HG03575 (cell line): ENCODE results near the gene RNMT.
A peak's percentile ranks its signal among the peaks of the same experiment; 100 is the strongest.
"Not testable (repeated sequence)": the region's sequence is repeated elsewhere in the genome, so short reads cannot be mapped to it uniquely, and the experiment has no call there.

Experiments
- ATAC-seq: cut with Tn5 transposase; IDR thresholded peaks from one replicate; pipeline ENCODE4 v1.9.1; 2021; ENCODE audit not compliant: unreplicated experiment, insufficient number of reproducible peaks, low FRiP score; ENCODE audit errors: extremely low read depth

Gene RNMT

DNA sequence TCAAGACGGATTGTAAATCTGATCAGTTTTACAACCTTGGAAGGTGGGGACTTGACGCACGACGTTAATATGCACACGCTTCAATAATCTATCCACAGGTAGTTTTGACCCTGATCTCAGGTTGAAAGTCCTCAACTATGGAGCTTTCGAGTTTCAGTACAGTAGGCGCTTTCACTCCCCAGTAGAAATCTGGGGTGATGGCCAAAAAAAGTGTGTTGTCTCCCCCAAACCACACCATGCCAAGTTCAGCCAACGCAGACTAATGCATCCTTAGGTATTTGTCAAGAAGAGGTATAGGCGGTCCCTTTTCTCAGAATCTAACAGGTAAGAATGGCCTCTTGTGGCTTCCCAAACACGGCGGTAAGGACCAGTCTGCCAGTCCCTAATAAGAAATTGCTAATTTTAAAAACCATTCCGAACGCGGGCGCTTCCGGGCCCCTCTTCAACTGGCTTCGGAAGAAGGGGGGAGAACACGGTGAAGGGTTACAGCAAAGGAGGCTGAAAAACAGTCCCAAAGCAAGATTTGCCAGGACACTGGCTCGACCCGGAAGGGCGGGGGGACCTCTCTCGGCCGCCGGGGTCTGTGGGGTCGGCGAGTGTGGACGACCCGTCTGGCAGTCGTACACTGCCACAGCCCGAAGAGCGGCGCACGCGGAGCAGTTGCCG lies 774 bp upstream of the RNMT start:
- ATAC-seq: no peak

DNA sequence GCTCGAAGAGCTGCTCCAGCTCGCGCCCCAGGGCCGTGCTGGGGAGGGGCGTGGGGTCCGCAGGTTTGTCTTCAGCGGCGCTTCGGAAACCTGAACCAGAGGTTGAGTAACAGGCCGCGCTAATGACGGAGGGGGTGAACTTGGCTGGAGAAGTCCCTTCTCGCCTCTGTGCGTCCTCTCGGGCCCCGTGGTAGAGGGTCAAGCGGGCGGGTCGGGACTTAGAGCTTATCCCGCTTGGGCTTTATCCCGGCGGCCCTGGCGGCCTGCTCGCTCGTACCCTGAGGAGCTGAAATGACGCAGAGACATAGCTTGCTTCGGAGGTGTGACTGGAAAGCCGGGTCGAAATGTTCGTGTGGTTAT lies 479 bp downstream of the RNMT start:
- peak; percentile 1 for ATAC-seq

DNA sequence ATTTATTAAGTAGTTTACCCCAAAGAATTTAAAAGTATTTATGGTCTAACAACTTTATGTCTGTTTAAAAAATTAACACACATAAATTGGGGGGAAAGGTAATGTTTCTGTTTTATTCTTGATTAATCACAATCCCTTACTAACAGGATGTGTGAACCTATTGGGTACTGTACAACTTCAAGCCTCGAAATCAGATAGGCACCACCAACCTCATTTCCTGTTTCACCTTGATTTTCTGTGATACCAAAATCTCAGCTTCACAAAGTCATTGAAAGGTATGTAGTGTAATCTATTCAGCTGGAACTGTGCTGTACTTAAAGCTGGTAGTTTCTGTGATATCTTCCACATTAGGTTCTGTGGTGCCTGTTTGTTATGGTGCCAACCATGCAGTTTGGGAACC lies 4.0 kb downstream of the RNMT start:
- no peak for ATAC-seq

DNA sequence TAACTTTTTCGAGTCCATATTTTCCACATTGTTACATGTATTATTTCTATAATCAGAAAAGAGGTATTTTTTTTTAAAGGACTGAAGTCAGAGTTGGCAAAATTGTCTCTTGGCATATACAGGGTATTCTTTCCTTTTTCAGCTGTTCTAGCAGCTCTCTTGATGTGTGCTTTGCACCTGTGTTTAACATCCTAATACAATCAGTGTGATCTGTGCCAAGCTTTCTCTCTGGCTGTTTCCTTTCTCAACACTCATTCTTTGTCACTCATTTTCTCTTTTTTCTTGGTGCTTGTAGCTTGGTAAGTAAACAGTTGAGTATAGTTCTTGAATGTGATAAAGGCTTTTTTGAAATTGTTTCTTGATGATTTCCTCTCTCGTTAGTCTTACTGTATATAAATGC lies 9.2 kb downstream of the RNMT start:
- ATAC-seq: no peak

DNA sequence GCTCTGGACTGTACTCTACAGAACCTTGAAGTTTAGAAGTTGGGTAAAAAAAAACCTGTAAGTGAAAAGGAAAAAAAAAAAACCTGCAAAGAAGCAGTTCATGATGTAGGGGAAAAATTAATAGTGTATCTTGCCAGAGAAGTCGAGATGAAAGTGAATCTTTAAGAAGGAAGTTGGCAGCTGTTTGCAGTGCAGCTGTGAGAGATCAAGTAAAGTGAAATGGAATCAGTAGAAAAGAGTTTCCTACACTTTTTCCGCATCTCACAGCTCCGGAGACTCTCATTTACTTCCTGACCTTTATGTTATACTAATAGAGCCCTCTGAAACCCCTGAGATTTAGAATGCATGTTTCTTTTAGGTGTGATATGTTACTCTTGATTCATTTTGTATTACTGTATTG lies 19.2 kb downstream of the RNMT start:
- ATAC-seq: no peak

DNA sequence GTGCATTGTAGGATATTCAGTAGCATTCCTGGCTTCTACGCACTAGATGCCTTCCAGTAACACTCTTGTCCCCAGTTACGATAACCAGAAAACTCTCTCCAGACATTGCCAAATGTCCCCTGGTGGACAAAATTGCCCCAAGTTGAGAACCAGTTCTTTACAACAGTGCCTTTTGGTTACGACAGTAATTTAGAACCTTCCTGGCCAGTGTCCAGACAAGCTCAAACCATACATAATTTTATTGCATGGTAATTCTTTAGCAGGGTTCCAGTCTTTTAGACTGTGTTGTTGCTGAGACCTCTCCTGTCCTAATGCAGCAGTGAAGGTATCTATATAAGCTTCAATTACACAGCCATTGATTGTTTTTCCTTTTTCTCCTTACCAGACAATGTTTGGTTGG lies 20.2 kb downstream of the RNMT start:
- ATAC-seq: no peak

DNA sequence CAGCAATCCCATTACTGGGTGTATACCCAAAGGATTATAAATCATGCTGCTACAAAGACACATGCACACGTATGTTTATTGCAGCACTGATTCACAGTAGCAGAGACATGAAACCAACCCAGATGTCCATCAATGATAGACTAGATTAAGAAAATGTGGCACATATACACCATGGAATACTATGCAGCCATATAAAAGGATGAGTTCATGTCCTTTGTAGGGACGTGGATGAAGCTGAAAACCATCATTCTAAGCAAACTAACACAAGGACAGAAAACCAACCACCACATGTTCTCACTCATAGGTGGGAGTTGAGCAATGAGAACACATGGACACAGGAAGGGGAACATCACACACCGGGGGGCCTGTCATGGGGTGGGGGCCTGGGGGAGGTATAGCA lies 25.1 kb downstream of the RNMT start:
- ATAC-seq: not testable (repeated sequence)

DNA sequence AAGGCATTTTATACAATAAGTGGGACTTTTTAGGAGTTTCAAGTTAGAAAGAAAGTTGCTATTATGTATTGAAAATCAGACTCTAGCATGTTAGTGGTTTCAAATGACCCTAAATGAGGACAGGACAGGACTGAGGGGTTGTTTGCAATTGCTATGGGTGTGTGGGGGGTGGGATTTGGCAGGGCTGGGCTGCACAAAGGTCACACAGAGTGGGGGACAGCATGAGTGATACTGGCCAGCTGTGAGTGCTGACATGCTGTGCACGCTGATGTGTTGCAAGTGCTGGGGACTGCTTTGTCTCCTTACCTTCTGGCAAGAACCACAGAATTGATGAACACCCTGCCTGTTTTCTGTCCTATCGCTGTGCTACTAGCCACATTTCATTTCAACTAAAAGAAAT lies 29.8 kb downstream of the RNMT start:
- ATAC-seq: no peak

DNA sequence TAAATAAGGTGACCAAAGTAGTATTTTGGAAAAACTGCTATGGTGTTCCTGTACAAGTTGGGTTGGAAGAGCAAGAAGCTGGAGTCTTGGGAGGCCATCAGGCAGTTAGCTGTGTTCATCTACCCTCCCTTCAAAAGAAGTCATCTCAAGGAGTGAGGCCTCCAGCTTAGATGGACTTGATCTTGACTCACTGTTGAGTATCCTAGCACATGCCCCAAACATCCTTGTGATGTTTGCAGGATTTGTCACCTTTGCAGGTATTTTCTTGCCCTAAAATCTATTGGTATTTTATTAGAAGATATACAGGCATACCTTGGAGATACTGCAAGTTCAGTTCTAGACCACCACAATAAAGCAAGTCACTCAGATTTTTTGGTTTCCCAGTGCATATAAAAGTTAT lies 30.2 kb downstream of the RNMT start:
- ATAC-seq: no peak

DNA sequence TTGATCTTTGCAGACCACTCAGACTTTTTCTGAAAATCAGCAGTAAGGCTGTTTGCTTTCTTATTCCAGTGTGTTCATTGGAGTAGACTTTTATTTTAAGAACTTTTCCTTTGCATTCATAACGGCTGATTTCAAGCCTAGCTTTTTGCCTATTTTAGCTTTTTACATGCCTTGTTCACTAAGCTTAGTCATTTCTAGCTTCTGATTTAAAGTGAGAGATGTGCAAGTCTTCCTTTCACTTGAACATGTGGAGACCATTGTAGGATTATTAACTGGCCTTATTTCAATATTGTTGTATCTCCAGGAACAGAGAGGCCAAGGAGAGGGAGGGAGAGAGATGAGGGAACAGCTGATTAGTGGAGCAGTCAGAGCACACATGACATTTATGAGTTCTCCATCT lies 32.1 kb downstream of the RNMT start:
- no peak for ATAC-seq

DNA sequence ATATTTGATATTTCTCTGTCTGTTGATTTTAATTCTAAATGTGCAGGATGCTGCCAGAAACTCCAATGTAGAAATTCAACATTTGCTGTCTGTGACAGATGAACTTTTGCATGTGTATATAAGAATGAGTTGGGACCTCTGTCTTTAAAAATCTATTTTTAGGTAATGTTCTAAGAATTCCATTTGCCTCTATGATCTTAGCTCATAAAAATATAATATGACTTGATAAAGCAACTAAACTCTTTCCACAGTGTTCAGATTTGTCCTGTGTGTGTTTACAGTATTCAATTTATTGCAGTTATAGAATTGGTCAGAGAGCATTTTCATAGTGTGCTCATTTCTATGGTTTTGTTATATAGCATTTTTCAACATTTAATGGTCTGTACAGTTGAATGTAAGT lies 33.6 kb downstream of the RNMT start:
- ATAC-seq: no peak

DNA sequence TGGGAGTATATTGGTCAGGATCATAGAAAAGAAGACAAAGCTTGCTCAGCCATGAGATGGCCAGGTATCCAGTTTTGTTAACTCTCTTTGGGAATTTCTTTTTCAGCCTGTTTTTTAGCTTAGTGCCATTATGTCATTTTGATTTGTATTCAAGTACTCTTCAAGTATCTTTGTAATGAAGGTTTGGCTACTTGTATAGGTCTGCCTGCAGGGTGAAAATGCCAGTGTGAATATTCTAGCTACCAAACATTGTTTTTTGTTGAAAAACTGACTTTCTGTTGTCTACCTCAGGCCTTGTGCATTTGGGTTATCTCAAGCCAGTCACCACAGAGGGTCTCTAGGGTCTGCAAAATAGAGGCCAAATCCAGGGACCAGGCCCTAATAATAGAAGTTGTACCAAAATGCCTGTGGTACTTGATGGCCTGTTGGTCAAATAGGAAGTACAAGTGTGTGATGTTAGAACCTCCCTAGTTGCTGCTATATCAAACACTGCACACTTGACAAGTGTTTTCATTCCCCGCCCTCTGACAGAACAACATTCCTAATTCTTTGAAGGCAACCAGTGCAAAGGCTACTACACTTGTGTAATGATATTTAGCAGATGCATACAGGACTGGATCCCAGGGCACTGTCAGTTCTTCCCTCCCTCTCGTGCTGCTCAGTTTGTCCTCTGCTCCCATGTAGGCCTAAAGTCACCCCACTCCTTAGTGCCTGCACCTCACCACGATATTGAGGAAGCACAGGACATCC lies 36.4 kb downstream of the RNMT start:
- ATAC-seq: no peak

DNA sequence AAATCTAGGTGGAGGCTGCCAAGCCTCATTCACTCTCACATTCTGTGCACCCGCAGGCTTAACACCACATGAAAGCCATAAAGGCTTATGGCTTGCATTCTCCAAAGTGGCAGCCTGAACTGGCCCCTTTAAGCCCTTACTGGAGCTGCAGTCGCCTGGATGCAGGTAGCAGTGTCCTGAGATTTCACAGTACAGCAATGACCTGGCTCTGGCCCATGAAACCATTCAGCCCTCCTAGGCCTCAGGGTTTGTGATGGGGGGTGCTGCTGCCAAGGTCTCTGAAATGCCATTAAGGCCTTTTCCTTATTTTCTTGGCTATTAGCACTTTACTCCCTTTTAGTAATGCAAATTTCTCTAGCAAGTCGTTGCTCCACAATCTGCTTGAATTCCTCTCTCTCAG lies 48.6 kb downstream of the RNMT start:
- no peak for ATAC-seq

DNA sequence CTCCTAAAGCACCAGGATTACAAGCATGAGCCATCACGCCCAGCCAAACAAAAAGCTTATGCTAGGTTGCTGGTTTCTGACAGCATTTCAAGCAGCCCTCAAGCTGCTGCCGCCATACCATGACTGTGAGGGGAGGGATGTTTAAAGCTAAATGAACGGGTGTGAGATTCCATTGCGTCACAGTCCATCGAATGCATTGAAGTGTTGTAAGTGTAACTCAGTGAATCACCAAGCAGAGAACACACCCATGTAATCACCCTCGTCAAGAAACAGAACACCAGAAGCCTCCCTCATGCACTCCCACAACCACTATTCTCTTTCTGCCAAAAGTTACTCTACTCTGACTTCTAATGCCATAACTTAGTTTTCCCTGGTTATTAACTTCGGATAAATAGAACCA lies 64.7 kb downstream of the RNMT start:
- no peak for ATAC-seq

DNA sequence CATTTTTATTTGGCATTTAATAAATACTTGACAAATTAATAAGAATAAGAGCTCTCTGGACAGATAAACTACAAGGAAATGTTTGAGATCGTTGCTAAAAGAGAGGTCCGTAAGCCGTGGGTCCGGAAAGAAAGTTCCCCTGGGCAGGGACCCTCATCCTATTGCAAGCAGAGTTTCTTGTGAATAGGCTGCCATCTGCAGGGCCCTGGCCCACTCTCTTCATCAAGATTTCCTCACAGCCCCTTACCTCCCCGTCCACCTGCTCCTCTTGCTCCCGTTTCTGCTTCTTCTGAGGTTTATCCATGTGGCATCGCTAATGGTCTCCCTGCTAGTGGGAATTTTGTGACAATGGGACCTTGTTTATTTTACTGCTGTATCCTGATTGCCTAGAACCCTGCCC lies 67.3 kb downstream of the RNMT start:
- ATAC-seq: no peak

DNA sequence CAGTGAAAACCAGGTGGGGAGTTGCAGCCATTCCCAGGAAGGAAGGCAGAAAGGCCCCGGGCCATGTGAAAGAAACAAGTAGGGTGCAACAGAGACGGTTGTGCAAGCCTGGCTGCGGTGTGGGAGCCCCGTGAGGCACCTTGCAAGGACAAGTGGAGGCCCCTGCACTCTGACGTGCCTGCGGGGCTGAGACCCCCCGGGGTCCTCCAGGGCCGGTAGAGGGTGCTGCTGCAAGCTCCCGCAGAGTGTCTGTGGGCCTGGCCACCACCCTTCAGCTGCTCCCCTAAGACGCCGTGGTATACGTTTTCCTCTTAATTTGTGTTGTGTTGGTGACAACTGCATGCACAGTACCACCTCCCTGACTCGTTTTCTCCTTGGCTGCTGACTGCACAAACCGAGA lies 70.0 kb downstream of the RNMT start:
- no peak for ATAC-seq

DNA sequence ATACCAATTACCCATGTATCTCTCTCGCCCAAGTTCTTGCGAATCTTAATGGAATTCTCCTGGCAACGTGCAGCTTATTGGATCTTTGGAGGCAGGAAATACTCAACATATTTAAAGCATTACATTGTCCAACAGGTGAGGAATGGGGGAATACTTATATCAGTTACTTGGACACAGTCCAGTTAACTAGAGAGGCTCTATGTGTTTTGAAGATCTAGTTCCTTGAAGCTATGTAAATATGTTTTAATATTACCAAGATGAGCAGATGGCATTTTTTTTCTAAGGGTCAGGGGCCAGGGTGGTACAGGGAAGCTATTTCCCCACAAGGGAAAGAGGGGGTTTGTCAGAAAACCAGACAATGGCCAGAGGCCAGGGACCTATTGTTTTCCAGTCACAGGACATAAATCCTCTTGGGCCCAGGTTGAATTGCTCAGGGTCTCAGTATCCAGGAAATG lies 70.7 kb downstream of the RNMT start:
- ATAC-seq: no peak

DNA sequence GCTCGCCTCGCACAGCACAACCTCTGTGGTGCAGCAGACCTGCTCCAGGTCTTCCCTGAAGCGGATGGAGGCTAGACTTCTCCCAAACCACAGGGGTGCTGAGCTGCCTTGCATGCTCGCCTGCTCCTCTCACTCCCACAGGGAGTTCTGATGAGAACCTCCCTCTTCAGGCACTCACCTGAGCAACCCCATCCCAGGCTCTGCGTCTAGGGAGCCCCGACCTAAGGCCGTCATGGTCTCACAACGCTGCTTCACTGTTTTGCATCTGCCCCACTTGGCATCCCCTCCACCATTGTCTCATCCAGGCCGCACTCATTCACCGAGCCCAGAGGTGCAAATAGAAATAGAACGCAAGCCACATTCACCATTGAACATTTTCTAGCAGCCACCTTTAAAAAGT lies 72.9 kb downstream of the RNMT start:
- ATAC-seq: no peak

DNA sequence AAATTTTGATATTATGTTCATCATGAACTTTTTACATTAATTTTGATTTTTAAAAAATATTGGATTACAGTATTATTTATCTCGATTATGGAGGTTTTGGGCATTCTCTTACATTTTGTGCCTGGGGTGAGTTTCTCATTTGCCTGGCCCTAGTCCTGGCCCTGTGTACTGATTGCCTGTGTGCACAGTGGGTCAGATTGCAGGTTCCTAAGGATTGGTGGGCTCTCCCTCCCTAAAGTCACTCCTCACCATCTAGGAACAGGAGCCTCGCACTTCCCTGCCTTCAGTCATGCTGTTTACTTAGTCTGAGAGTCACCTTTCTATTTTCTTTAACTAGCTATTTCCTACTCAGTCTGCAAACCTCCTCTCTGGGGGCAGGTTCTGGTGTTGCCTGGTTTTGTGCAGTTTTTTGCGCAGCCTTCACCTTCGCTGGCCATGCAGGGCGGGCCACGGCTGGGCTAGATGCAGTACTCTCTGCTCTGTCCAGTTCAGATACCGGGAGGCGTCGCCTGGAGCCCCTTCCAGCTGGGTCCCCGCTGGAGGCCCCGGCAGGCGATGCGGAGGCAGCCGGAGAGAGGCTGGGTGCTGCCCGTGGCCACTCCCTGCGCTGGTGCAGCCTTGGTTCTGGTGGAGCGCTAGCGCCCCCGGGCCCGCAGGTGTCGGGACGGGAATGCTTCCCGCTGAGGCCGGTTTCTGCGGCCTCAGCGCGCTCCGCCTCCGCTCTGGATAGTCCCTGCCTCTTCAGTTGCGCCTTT lies 74.2 kb downstream of the RNMT start:
- ATAC-seq: no peak

DNA sequence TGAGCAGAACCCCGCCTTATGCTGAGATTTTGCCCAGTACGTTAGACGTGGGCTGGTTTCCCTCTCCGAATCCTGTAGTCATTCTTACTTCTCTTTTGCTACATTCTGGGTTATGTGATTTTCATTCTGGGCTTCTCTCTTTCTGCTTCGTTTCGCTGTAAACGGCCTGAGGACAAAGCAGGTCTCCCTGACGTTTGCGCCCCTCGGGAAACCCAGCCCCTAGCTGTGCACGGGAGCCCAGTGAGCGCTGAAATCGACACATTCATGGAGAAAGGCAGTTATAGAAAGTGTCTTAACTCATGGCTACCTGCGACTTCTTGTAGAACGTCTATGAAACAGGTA lies 74.8 kb downstream of the RNMT start:
- no peak for ATAC-seq
